Colonic mucosa (tissue), 4 donors: ENCODE measurements around the gene OR2S2. TPM values are rescaled to one million over a fixed set of nuclear protein-coding genes. Genes with fewer than 3 reads are reported as not detected.

Source experiments
- DNase-seq: peaks from one replicate; pipeline ENCODE4 v3.0.0-alpha.2; 2020
- H3K27ac ChIP-seq: fragments of 200-600 bp; one replicate; pipeline ENCODE4 v1.8.0; 2021
- H3K27me3 ChIP-seq: fragments of 200-600 bp; one replicate; pipeline ENCODE4 v1.8.0; 2021
- H3K36me3 ChIP-seq: fragments of 200-600 bp; one replicate; pipeline ENCODE4 v1.8.0; 2021
- H3K4me1 ChIP-seq: fragments of 200-600 bp; one replicate; pipeline ENCODE4 v1.8.0; 2021; ENCODE audit warnings: mild to moderate bottlenecking
- H3K4me3 ChIP-seq: fragments of 200-600 bp; one replicate; pipeline ENCODE4 v1.8.0; 2021
- H3K9ac ChIP-seq, 2 donors: one replicate each; pipeline ENCODE4 v1.7.0; 2013; ENCODE audit warnings: control low read depth in 2 of 2, low read depth in 2 of 2, low read length in 2 of 2
- H3K9me3 ChIP-seq: fragments of 200-600 bp; one replicate; pipeline ENCODE4 v1.8.0; 2021
- intact Hi-C: fragments of 100-400 bp; cut with DNase I; formaldehyde crosslinking; loops from one replicate; pipeline ENCODE4 v1.14.1; 2022
- total RNA-seq, 2 donors: library from RNA; stranded (reverse); fragmentation: NEBNext Ultra II Directional in 1 of 2; extraction: Animal tissue kit (Norgen Biotek cat#: 25700) in 1 of 2; gene quantifications; one replicate each; pipeline ENCODE4 v1.2.1, GENCODE V29; 2021
- TF ChIP-seq, protein P1 (sequence below): fragments of 200-600 bp; IDR thresholded peaks from one replicate; pipeline ENCODE4 v1.8.0; 2022; ENCODE audit warnings: antibody characterized with exemption, mild to moderate bottlenecking
- donor health status: healthy.
- donor health status: DM: no; HTN: no; CAD: no.
- donor health status: DM: no; HTN: no; CAD: no.

OR2S2 gene
- total RNA-seq, 2 donors from 2014 or later = not detected

DNA sequence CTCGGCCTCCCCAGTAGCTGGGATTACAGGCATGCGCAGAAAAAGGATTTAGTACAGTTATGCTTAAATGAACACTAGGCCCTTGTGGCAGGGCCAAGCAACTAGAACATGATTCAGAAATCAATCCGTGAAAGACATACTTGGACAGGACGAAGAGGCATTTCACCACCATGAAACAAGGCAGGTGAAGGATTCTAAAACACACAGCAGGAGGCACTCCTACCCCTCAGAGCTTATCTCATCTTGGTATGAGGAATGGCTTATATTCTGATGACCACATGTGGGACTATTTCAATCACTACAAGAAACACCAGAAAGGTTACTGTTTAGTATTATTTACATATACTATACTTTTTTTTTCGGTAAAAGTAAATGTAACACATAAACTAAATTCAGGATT lies 15.7 kb downstream of the OR2S2 start:
- TF ChIP-seq, protein P1, sequence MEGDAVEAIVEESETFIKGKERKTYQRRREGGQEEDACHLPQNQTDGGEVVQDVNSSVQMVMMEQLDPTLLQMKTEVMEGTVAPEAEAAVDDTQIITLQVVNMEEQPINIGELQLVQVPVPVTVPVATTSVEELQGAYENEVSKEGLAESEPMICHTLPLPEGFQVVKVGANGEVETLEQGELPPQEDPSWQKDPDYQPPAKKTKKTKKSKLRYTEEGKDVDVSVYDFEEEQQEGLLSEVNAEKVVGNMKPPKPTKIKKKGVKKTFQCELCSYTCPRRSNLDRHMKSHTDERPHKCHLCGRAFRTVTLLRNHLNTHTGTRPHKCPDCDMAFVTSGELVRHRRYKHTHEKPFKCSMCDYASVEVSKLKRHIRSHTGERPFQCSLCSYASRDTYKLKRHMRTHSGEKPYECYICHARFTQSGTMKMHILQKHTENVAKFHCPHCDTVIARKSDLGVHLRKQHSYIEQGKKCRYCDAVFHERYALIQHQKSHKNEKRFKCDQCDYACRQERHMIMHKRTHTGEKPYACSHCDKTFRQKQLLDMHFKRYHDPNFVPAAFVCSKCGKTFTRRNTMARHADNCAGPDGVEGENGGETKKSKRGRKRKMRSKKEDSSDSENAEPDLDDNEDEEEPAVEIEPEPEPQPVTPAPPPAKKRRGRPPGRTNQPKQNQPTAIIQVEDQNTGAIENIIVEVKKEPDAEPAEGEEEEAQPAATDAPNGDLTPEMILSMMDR = no peak
- no peaks in the 10 kb centered on the region for H3K27me3 ChIP-seq
- no peaks in the 10 kb centered on the region for H3K9me3 ChIP-seq
- DNase-seq = no peak
- H3K4me3 ChIP-seq = no peak overlapping the region
- no peak overlapping the region for H3K27ac ChIP-seq
- H3K9ac ChIP-seq = no peak overlapping the region
- H3K4me1 ChIP-seq = peaks cover 9% of the 10 kb centered on the region
- H3K36me3 ChIP-seq = no peaks in the 10 kb centered on the region
- intact Hi-C loops = no loop called here

DNA sequence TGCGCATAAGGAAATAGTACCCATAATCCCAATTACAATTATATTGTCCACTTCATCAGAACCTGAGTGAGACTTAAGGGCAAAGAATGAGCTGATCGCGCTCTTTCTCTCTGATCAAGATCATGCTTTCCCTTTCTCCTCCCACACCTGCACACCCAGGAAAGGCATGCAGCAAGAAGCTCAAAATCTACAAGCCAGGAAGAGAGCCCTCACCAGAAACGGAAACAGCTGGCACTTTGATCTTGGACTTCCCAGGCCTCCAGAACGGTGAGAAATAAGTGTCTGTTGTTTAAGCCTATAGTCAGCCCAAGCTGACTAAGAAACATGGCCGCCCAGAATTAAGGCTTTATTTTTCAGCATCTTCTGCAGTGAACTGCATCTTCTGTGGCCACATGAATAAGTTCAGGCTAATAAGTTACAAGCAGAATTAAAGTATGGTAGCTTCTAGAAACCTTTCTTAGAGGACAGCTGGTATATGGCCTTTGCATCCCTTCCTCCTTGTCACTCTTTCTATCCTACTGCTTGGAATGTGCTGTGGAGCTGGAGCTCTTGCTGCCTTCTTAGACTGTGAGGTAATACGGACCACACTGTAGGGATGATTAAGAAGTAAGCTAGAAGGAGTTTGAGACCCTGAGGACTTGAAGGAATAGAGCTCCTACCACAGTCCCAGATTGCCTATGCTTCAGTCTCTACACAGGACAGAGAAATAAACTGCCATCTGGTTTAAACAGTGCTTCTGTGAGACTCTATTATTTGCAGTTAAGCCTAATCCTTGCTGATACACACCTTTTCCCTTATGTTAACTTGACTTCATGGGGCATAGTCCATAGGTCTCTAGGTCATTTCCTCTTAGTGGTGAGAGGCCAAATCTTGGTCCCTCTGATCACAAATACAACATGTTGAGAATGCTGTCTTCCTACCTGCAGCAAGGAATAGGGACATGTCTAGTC lies 17.2 kb downstream of the OR2S2 start:
- peak; percentile 19 for DNase-seq
- no peaks in the 10 kb centered on the region for H3K27me3 ChIP-seq
- H3K9ac ChIP-seq = peak overlapping the region in 1 of 2 donors; percentile 51
- peak overlapping the region; percentile 37 for H3K27ac ChIP-seq
- TF ChIP-seq, protein P1 = no peak
- H3K4me3 ChIP-seq = no peak overlapping the region
- intact Hi-C loops = no loop called here
- no peaks in the 10 kb centered on the region for H3K9me3 ChIP-seq
- no peaks in the 10 kb centered on the region for H3K36me3 ChIP-seq
- H3K4me1 ChIP-seq = peaks cover 9% of the 10 kb centered on the region

DNA sequence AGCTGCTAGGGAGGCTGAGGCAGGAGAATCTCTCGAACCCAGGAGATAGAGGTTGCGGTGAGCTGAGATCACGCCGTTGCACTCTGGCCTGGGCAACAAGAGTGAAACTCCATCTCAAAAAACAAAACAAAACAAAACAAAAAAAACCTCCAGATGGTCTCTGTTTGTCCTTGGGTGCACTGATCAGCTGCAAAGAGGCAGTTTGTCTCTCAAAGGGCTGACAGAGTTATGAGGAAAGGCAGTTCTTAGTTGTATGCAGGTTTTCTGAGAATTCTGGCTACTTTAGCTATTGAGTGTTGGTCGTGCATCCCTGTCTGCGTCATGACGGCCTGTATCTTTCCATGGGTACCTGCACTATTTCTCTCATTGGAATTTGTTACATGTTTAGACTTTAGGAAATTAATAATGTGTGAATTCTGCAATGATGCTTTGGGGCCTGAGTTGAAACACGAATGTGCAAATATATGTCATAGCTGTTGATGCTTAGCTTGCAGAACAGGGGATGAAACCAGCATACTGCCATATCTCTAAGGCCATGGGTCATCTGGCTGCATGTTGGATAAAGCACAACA lies 18.2 kb downstream of the OR2S2 start:
- Histone ChIP-seq H3K36me3 (no peaks in the 10 kb centered on the region), H3K27me3 (no peaks in the 10 kb centered on the region), H3K27ac (no peak overlapping the region), H3K9me3 (no peaks in the 10 kb centered on the region), H3K4me1 (peaks cover under 1% of the 10 kb centered on the region), H3K9ac (no peak overlapping the region), H3K4me3 (no peak overlapping the region)
- TF ChIP-seq, protein P1 = no peak
- no peak for DNase-seq
- intact Hi-C loops = no loop called here

- H3K4me1 ChIP-seq = no peaks in the 10 kb centered on the region
- intact Hi-C loops = no loop called here
- no peaks in the 10 kb centered on the region for H3K9me3 ChIP-seq
- TF ChIP-seq, protein P1 = no peak
- H3K27me3 ChIP-seq = no peaks in the 10 kb centered on the region
- H3K4me3 ChIP-seq = no peak overlapping the region
- DNase-seq = no peak
- no peaks in the 10 kb centered on the region for H3K36me3 ChIP-seq
- no peak overlapping the region for H3K27ac ChIP-seq
- H3K9ac ChIP-seq = no peak overlapping the region
Observed at GRCh38 chr9:35938474-35939356, 19.2 kb downstream of the OR2S2 start.

GRCh38 chr9:35937227-35937626 lies 20.7 kb downstream of the OR2S2 start:
- TF ChIP-seq, protein P1 = no peak

More at GRCh38 chr9:35937227-35937626, 20.7 kb downstream of the OR2S2 start:
- Histone ChIP-seq H3K9ac (no peak overlapping the region), H3K4me1 (no peaks in the 10 kb centered on the region), H3K36me3 (no peaks in the 10 kb centered on the region), H3K27me3 (no peaks in the 10 kb centered on the region), H3K4me3 (no peak overlapping the region), H3K9me3 (no peaks in the 10 kb centered on the region), H3K27ac (no peak overlapping the region)
- intact Hi-C loops = no loop called here
- no peak for DNase-seq
